ENCODE data around the gene HES5.

DNA sequence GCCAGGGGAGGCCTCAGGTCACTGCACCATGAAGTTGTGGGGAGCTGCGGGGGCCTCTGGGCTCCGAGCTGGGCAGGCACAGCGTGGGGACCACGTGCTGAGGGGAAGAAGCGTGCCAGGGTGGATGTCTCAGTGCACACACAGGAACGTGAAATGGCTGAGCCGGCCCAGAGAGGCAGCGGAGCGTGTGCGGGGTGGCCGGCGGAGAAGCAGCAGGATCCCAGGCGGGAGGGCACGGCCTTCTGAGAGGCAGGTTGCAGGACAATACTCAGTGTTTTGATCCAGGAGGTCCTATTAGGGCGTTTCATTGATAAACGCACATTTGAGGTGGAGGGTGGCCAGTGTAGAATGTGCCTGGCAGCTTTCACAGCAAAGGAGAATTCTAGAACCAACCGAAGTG lies 39.0 kb upstream of the HES5 start:
- TF ChIP-seq, protein P1, sequence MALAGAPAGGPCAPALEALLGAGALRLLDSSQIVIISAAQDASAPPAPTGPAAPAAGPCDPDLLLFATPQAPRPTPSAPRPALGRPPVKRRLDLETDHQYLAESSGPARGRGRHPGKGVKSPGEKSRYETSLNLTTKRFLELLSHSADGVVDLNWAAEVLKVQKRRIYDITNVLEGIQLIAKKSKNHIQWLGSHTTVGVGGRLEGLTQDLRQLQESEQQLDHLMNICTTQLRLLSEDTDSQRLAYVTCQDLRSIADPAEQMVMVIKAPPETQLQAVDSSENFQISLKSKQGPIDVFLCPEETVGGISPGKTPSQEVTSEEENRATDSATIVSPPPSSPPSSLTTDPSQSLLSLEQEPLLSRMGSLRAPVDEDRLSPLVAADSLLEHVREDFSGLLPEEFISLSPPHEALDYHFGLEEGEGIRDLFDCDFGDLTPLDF (CRISPR knock-in tag; IDR thresholded peaks at IDR 0.05), result no peak
- TF ChIP-seq, protein P2, sequence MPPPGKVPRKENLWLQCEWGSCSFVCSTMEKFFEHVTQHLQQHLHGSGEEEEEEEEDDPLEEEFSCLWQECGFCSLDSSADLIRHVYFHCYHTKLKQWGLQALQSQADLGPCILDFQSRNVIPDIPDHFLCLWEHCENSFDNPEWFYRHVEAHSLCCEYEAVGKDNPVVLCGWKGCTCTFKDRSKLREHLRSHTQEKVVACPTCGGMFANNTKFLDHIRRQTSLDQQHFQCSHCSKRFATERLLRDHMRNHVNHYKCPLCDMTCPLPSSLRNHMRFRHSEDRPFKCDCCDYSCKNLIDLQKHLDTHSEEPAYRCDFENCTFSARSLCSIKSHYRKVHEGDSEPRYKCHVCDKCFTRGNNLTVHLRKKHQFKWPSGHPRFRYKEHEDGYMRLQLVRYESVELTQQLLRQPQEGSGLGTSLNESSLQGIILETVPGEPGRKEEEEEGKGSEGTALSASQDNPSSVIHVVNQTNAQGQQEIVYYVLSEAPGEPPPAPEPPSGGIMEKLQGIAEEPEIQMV (CRISPR knock-in tag; IDR thresholded peaks at IDR 0.05; ENCODE audit: low read depth), result no peak
- TF ChIP-seq TARDBP (CRISPR knock-in tag; IDR thresholded peaks at IDR 0.05) (no peak), EZH2 (conservative IDR thresholded peaks at IDR 0.05; ENCODE audit: low read depth, low read length) (no peak), GTF2F1 (IDR thresholded peaks at IDR 0.05; ENCODE audit: low read length) (no peak), CBX5 (CRISPR knock-in tag; IDR thresholded peaks at IDR 0.05; ENCODE audit: borderline replicate concordance) (no peak), TCF12 (IDR thresholded peaks at IDR 0.05) (no peak), TCF12 (CRISPR knock-in tag; IDR thresholded peaks at IDR 0.05) (no peak), ZNF292 (CRISPR knock-in tag; IDR thresholded peaks at IDR 0.05; ENCODE audit: borderline replicate concordance, low read depth) (no peak), SIX1 (CRISPR knock-in tag; IDR thresholded peaks at IDR 0.05; ENCODE audit: borderline replicate concordance) (no peak), ZBTB21 (CRISPR knock-in tag; IDR thresholded peaks at IDR 0.05) (no peak)
- TF ChIP-seq, protein P3, sequence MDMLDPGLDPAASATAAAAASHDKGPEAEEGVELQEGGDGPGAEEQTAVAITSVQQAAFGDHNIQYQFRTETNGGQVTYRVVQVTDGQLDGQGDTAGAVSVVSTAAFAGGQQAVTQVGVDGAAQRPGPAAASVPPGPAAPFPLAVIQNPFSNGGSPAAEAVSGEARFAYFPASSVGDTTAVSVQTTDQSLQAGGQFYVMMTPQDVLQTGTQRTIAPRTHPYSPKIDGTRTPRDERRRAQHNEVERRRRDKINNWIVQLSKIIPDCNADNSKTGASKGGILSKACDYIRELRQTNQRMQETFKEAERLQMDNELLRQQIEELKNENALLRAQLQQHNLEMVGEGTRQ (IDR thresholded peaks at IDR 0.05; ENCODE audit: low read depth, low read length), result no peak
- TF ChIP-seq, protein P3 (CRISPR knock-in tag; IDR thresholded peaks at IDR 0.05; ENCODE audit: borderline replicate concordance), result no peak
- TF ChIP-seq, protein P4, sequence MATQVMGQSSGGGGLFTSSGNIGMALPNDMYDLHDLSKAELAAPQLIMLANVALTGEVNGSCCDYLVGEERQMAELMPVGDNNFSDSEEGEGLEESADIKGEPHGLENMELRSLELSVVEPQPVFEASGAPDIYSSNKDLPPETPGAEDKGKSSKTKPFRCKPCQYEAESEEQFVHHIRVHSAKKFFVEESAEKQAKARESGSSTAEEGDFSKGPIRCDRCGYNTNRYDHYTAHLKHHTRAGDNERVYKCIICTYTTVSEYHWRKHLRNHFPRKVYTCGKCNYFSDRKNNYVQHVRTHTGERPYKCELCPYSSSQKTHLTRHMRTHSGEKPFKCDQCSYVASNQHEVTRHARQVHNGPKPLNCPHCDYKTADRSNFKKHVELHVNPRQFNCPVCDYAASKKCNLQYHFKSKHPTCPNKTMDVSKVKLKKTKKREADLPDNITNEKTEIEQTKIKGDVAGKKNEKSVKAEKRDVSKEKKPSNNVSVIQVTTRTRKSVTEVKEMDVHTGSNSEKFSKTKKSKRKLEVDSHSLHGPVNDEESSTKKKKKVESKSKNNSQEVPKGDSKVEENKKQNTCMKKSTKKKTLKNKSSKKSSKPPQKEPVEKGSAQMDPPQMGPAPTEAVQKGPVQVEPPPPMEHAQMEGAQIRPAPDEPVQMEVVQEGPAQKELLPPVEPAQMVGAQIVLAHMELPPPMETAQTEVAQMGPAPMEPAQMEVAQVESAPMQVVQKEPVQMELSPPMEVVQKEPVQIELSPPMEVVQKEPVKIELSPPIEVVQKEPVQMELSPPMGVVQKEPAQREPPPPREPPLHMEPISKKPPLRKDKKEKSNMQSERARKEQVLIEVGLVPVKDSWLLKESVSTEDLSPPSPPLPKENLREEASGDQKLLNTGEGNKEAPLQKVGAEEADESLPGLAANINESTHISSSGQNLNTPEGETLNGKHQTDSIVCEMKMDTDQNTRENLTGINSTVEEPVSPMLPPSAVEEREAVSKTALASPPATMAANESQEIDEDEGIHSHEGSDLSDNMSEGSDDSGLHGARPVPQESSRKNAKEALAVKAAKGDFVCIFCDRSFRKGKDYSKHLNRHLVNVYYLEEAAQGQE (IDR thresholded peaks at IDR 0.05; ENCODE audit: borderline replicate concordance in 1 of 2, low read depth in 1 of 2, low read length in 2 of 2), result no peak
- TF ChIP-seq, protein P5, sequence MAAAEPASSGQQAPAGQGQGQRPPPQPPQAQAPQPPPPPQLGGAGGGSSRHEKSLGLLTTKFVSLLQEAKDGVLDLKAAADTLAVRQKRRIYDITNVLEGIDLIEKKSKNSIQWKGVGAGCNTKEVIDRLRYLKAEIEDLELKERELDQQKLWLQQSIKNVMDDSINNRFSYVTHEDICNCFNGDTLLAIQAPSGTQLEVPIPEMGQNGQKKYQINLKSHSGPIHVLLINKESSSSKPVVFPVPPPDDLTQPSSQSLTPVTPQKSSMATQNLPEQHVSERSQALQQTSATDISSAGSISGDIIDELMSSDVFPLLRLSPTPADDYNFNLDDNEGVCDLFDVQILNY (CRISPR knock-in tag; conservative IDR thresholded peaks at IDR 0.05), result no peak

All from HepG2 (cell line).